GM12875 (cell line): ENCODE measurements around the gene CCDC172.
"Not testable (repeated sequence)": the region's sequence is repeated elsewhere in the genome, so short reads cannot be mapped to it uniquely, and the experiment has no call there.

Experiments
- H3K4me3 ChIP-seq: one replicate; pipeline ENCODE4 v1.5.1; 2011; ENCODE audit warnings: low read depth, low read length, control low read depth
- TF ChIP-seq, protein P1 (sequence below): IDR thresholded peaks from 2 replicates; pipeline ENCODE4 v1.5.1; 2011; ENCODE audit warnings: low read depth, mild to moderate bottlenecking, control low read depth, inconsistent platforms, low read length, moderate library complexity, borderline replicate concordance; ENCODE audit not compliant: insufficient read depth

CCDC172 gene

DNA sequence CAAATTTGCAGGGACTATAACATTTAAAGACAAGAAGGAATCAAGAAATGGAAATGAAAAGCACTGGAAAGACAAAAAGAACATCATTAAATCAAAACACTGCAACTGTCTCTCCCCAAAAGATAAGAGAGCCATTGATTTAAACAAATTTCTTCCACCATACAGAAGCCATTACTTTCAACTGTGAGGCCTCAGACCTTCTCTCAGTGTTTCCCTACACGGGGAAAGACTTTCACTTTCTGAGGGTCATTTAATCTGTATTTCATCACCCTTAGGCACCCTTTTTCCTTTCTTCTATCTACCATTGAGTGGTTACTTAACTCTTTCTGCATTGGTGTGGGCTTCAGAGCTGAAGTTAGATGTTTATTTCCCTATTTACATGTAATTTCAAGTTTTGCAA is 47.5 kb downstream of the CCDC172 start:
- TF ChIP-seq, protein P1, sequence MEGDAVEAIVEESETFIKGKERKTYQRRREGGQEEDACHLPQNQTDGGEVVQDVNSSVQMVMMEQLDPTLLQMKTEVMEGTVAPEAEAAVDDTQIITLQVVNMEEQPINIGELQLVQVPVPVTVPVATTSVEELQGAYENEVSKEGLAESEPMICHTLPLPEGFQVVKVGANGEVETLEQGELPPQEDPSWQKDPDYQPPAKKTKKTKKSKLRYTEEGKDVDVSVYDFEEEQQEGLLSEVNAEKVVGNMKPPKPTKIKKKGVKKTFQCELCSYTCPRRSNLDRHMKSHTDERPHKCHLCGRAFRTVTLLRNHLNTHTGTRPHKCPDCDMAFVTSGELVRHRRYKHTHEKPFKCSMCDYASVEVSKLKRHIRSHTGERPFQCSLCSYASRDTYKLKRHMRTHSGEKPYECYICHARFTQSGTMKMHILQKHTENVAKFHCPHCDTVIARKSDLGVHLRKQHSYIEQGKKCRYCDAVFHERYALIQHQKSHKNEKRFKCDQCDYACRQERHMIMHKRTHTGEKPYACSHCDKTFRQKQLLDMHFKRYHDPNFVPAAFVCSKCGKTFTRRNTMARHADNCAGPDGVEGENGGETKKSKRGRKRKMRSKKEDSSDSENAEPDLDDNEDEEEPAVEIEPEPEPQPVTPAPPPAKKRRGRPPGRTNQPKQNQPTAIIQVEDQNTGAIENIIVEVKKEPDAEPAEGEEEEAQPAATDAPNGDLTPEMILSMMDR, result no peak
- H3K4me3 ChIP-seq, result no peak overlapping the region

DNA sequence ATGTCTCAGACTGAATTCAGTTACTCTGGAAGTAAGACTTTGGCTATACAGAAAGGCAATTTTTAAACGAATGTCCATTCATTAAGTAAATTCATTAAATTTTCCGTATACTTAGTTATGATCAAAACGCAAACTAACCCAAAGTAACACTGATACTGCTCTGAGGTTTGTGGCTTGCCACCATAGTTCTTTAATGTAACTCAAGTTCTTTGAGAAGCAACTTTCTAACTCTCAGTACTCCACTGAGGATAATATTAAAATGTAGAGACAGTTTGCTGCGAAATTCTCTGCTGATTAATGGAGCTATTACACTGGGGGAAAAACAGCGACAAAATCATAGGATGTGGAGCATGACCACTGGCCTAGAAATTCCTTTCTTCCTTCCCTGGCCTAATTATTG is 58.0 kb downstream of the CCDC172 start:
- TF ChIP-seq, protein P1, result no peak
- no peak overlapping the region for H3K4me3 ChIP-seq

DNA sequence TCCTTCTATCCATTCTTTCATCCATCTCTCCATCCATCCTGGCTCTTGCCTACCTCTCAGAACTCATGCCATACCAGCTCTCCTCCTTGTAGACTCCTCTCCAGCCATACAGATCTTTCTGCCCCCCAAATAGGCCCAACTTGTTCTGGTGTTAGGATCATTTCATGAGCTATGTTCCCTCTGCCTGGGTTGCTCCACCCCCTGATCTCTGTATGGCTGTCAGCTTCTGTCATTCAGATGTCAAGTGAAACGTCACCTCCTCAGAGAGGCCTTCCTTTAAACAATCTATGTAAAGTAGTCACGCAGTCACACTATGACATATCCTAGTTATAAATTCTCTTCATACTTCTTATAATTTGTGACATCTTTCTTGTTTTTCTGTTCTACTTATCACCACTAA is 61.1 kb downstream of the CCDC172 start:
- H3K4me3 ChIP-seq, result no peak overlapping the region
- TF ChIP-seq, protein P1, result no peak

DNA sequence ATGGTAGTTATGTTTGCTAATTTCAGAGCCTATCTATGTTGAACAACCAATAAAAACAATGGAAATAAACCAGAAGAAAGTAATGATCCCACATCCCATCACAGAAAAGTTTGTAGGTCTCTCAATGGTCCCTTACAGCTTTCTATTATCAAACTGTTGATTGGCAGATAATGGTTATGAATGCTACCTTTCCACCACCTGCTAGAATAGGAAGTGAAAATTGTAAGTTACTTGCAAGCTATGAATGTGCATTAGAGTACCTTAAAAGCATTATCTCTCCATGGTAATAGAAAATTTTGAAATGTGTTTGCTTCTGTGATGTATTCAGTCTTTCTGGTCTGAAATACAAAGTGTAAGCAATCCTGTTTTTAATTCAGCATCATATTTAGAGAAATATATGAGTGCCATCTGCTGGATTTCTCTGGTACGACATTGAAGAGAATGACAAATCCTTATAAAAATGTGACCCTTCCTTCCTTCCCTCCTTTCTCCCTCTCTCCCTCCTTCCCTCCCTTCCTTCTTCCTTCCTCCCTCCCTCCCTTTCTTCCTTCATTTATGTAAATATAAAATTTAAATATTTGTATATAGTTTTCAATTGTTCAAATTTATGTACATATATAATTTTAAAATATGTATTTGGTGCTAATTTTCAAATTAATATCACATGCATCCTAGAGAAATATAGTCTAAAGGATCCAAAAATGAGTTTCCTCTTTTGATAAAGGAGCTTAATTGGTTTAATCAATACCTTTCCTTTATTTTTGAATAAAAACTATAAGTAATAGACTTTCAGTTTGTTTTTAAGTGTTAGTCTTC is 62.0 kb downstream of the CCDC172 start:
- TF ChIP-seq, protein P1, result peak; percentile 10; the same call in 1 of the 2 replicates
- no peak overlapping the region for H3K4me3 ChIP-seq

DNA sequence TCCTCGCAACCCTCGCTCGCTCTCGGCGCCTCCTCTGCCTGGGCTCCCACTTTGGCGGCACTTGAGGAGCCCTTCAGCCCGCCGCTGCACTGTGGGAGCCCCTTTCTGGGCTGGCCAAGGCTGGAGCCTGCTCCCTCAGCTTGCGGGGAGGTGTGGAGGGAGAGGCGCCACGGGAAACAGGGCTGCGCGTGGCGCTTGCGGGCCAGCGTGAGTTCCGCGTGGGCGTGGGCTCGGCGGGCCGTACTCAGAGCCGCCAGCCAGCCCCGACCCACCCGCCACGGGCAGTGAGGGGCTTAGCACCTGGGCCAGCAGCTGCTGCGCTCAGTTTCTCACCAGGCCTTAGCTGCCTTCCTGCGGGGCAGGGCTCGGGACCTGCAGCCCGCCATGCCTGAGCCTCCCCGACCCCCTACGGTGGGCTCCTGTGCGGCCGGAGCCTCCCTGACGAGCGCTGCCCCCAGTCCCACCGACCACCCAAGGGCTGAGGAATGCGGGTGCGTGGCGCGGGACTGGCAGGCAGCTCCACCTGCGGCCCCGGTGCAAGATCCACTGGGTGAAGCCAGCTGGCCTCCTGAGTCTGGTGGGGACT is 69.1 kb downstream of the CCDC172 start:
- H3K4me3 ChIP-seq, result not testable (repeated sequence)

DNA sequence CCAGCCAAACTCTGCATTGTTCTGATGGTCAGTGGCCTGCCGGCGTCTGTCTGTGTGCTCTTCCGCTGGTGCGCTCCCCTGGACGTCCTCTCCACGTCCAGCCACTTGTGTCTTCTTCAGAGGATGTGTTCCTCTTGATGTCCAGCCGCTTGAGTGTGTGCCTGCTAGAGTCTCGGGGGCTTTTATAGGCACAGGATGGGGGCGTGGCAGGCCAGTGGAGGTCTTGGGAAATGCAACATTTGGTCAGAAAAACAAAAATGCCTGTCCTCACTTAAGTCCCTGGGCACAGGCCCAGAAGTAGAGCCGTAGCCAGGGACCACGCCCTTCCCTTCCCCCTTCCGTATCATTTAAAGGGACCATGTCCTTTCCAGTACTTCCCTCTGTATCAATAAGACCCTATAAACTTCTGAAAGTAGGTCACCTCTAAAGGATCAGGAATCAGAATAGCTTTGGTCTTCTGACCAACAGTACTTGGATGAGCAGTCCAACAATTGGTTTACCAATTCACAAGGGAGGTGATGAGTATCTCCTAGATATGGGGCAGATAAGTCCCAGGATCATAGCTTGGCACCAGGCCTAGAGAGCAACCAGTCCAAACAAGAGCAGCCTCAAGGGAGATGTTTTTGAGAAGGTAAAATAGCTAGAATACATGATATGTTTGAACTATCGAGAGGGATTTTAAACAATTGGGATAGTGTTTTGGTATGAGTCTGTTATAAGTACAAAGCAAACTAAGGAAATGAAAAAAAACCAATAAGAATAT is 71.2 kb downstream of the CCDC172 start:
- H3K4me3 ChIP-seq, result no peak overlapping the region
- TF ChIP-seq, protein P1, result no peak

DNA sequence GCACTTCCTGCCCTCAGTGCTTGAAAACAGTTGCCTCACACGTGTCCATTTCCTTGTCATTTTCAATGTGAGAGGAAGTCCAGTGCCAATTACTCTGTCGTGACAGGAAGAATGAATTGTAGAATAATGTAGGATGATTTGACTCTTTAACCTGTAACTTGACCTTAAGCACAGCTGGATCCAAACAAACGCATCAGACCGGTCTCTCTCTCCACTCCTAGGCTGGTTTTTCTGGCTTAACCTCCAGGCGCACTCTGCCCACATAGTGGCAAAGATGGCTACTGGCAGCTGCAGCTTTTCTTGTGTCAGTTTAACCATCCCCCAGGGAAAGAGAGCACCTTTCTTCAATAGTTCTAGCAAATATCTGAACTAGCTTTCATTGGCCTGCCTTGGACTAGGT is 74.0 kb downstream of the CCDC172 start:
- TF ChIP-seq, protein P1, result no peak
- no peak overlapping the region for H3K4me3 ChIP-seq
